Upper lobe of left lung (tissue), 6 donors: ENCODE results near the gene IGFBP7. TPM values are rescaled to one million over a fixed set of nuclear protein-coding genes. Genes with fewer than 3 reads are reported as not detected.

Experiments used
- ATAC-seq, 2 donors: fragments of 200-7000 bp; cut with Tn5 transposase; one replicate each; pipeline ENCODE4 v1.9.1; 2022; ENCODE audit warnings: mild to moderate bottlenecking in 2 of 2, moderate library complexity in 2 of 2; ENCODE audit not compliant: low FRiP score in 2 of 2
- DNase-seq, 2 donors: peaks; one replicate each; pipeline ENCODE4 v3.0.0-alpha.2; 2019 to 2020
- H3K27ac ChIP-seq, 4 donors: fragments of 200-600 bp; sonication (generic); one replicate each; pipeline ENCODE4 v1.5.1; 2016 to 2019
- H3K27me3 ChIP-seq, 4 donors: fragments of 200-600 bp; sonication (generic); one replicate each; pipeline ENCODE4 v1.5.1; 2017 to 2019
- H3K36me3 ChIP-seq, 4 donors: fragments of 200-600 bp; sonication (generic); one replicate each; pipeline ENCODE4 v1.5.1; 2016 to 2019
- H3K4me1 ChIP-seq, 4 donors: fragments of 200-600 bp; sonication (generic); one replicate each; pipeline ENCODE4 v1.5.1; 2018 to 2019
- H3K4me3 ChIP-seq, 4 donors: fragments of 200-600 bp; sonication (generic); one replicate each; pipeline ENCODE4 v1.5.1; 2017 to 2019; ENCODE audit warnings: mild to moderate bottlenecking in 2 of 4, moderate library complexity in 1 of 4
- H3K9me3 ChIP-seq, 4 donors: fragments of 200-600 bp; sonication (generic); one replicate each; pipeline ENCODE4 v1.5.1; 2018 to 2019
- CTCF ChIP-seq, 6 experiments: fragments of 450-650 bp in 4 of 6; fragments of 200-600 bp in 2 of 6; sonication (generic) in 2 of 6; IDR thresholded peaks; one replicate each; pipeline ENCODE4 v1.5.1; 2016 to 2019; ENCODE audit warnings: antibody characterized with exemption in 6 of 6
- EP300 ChIP-seq, 4 donors: sonication (generic); formaldehyde crosslinking; IDR thresholded peaks; one replicate each; pipeline ENCODE4 v1.5.1; 2017; ENCODE audit warnings: antibody characterized with exemption in 4 of 4, control low read depth in 2 of 4
- POLR2A ChIP-seq, 4 donors: fragments of 450-650 bp; IDR thresholded peaks; one replicate each; pipeline ENCODE4 v1.5.1; 2016 to 2017; ENCODE audit warnings: antibody characterized with exemption in 4 of 4, mild to moderate bottlenecking in 2 of 4
- POLR2AphosphoS5 ChIP-seq, 2 donors: sonication (generic); formaldehyde crosslinking; IDR thresholded peaks; one replicate each; pipeline ENCODE4 v1.5.1; 2017; ENCODE audit warnings: antibody characterized with exemption in 2 of 2
- WGBS, 2 donors: methylation state at CpG; one replicate each; pipeline ENCODE4 v1.1.5; 2017 to 2018; 5-methylcytosine and 5-hydroxymethylcytosine counted together
- total RNA-seq, 6 donors: library from RNA; depleted of rRNA in 4 of 6; stranded (reverse); fragments of >200 nt in 4 of 6; gene quantifications; one replicate each; pipeline versions ENCODE4 v1.1.0 to v1.2.1, GENCODE V29; 2016 to 2021
- donor health status: DM: no; HTN: no; CAD: no; lungs with moderate emphysema.
- donor health status: DM: no; HTN: yes; CAD: no; lungs with severe emphysema.

IGFBP7 gene
- total RNA-seq, 6 donors from 2014 or later: 105 to 705 (median 359) TPM

GRCh38 chr4:57077550-57078343, 32.4 kb downstream of the IGFBP7 start:
- no peaks in the 10 kb centered on the region for H3K36me3 ChIP-seq
- ATAC-seq: no peak
- H3K4me3 ChIP-seq: no peak overlapping the region
- H3K27me3 ChIP-seq: no peaks in the 10 kb centered on the region
- 70 to 77% methylated on average over 14 of the region's 14 CpGs for WGBS, 2 donors
- no peak for DNase-seq
- H3K27ac ChIP-seq: peak overlapping the region in 2 of 4 donors; percentile 18 to 32
- H3K9me3 ChIP-seq: no peaks in the 10 kb centered on the region
- no peak for TF ChIP-seq CTCF (IDR thresholded peaks at IDR 0.05)
- TF ChIP-seq EP300 (IDR thresholded peaks at IDR 0.05): no peak
- TF ChIP-seq POLR2A (IDR thresholded peaks at IDR 0.05): no peak
- no peak for TF ChIP-seq POLR2AphosphoS5 (IDR thresholded peaks at IDR 0.05)
- peaks cover 11 to 25% (median 23%) of the 10 kb centered on the region in 4 donors for H3K4me1 ChIP-seq

GRCh38 chr4:57076646-57077045, 33.5 kb downstream of the IGFBP7 start:
- H3K9me3 ChIP-seq: no peaks in the 10 kb centered on the region
- no peak overlapping the region for H3K27ac ChIP-seq
- no peaks in the 10 kb centered on the region for H3K27me3 ChIP-seq
- H3K36me3 ChIP-seq: no peaks in the 10 kb centered on the region
- DNase-seq: no peak
- 54 to 60% methylated on average over 4 of the region's 4 CpGs for WGBS, 2 donors
- H3K4me3 ChIP-seq: no peak overlapping the region
- ATAC-seq: no peak
- no peak for TF ChIP-seq EP300 (IDR thresholded peaks at IDR 0.05)
- no peak for TF ChIP-seq POLR2A (IDR thresholded peaks at IDR 0.05)
- TF ChIP-seq CTCF (IDR thresholded peaks at IDR 0.05): no peak
- TF ChIP-seq POLR2AphosphoS5 (IDR thresholded peaks at IDR 0.05): no peak
- peaks cover 11 to 18% (median 17%) of the 10 kb centered on the region in 4 donors for H3K4me1 ChIP-seq

- Histone ChIP-seq H3K4me1 (peaks cover 3 to 17% (median 11%) of the 10 kb centered on the region in 4 donors), H3K27ac (no peak overlapping the region), H3K4me3 (no peak overlapping the region)
Measured at GRCh38 chr4:57075367-57075766, 34.8 kb downstream of the IGFBP7 start.

GRCh38 chr4:57074744-57075143, 35.4 kb downstream of the IGFBP7 start:
- TF ChIP-seq POLR2AphosphoS5 (IDR thresholded peaks at IDR 0.05) (no peak), EP300 (IDR thresholded peaks at IDR 0.05) (no peak), CTCF (IDR thresholded peaks at IDR 0.05) (no peak), POLR2A (IDR thresholded peaks at IDR 0.05) (no peak)
- Histone ChIP-seq H3K36me3 (no peaks in the 10 kb centered on the region), H3K4me3 (no peak overlapping the region), H3K27ac (no peak overlapping the region), H3K27me3 (no peaks in the 10 kb centered on the region), H3K9me3 (no peaks in the 10 kb centered on the region), H3K4me1 (peaks cover under 1 to 18% (median 9%) of the 10 kb centered on the region in 4 donors)
- DNase-seq (no peak), ATAC-seq (no peak)
- WGBS, 2 donors: 30 to 38% methylated on average over 4 of the region's 4 CpGs

More at GRCh38 chr4:57075367-57075766, 34.8 kb downstream of the IGFBP7 start:
- H3K9me3 ChIP-seq: no peaks in the 10 kb centered on the region
- H3K27me3 ChIP-seq: no peaks in the 10 kb centered on the region
- DNase-seq (no peak), ATAC-seq (no peak)
- TF ChIP-seq POLR2AphosphoS5 (IDR thresholded peaks at IDR 0.05) (no peak), EP300 (IDR thresholded peaks at IDR 0.05) (no peak), CTCF (IDR thresholded peaks at IDR 0.05) (no peak), POLR2A (IDR thresholded peaks at IDR 0.05) (no peak)
- H3K36me3 ChIP-seq: no peaks in the 10 kb centered on the region

GRCh38 chr4:57073559-57073958, 36.6 kb downstream of the IGFBP7 start:
- H3K9me3 ChIP-seq: no peaks in the 10 kb centered on the region
- TF ChIP-seq POLR2A (IDR thresholded peaks at IDR 0.05) (no peak), CTCF (IDR thresholded peaks at IDR 0.05) (no peak), EP300 (IDR thresholded peaks at IDR 0.05) (no peak), POLR2AphosphoS5 (IDR thresholded peaks at IDR 0.05) (no peak)
- H3K36me3 ChIP-seq: no peaks in the 10 kb centered on the region
- H3K27ac ChIP-seq: no peak overlapping the region
- 73 to 80% methylated on average over 5 of the region's 5 CpGs for WGBS, 2 donors
- no peak overlapping the region for H3K4me3 ChIP-seq
- H3K4me1 ChIP-seq: peaks cover 0 to 17% (median 9%) of the 10 kb centered on the region in 4 donors
- no peak for DNase-seq
- ATAC-seq: no peak
- H3K27me3 ChIP-seq: no peaks in the 10 kb centered on the region
